Measurements from ENCODE around the gene MRPL41. TPM values are rescaled to one million over a fixed set of nuclear protein-coding genes. Genes with fewer than 3 reads are reported as not detected.
"Not testable (repeated sequence)": the region's sequence is repeated elsewhere in the genome, so short reads cannot be mapped to it uniquely, and the experiment has no call there.

Gene MRPL41
- total RNA-seq, 2 experiments from 2014 or later, result 61.0 to 64.7 TPM

DNA sequence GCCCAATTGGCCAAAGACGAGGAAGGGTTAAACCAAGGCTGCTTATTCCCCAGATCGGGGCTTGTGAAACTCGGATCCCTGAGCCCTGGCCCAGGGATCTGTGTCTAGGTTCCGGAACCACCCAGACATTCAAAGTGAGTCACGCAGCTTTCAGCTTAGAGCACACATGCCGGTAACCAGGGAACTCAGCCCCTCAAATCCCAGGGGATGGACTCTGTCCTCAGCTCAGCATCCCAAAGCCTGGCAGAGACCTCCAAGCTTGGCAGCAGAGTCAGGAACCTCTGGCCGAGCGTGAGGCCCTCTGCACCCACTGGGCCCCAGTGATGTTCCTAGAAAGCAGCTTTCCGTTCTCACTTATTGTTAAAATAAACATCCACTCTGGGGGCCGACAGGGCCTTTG is 6.6 kb upstream of the MRPL41 start:
- CTCF ChIA-PET, result interaction anchor here (1.0 kb wide), 1 partner anchor 34 kb away, joined by 3 read pairs; no protein-coding TSS in a partner anchor

DNA sequence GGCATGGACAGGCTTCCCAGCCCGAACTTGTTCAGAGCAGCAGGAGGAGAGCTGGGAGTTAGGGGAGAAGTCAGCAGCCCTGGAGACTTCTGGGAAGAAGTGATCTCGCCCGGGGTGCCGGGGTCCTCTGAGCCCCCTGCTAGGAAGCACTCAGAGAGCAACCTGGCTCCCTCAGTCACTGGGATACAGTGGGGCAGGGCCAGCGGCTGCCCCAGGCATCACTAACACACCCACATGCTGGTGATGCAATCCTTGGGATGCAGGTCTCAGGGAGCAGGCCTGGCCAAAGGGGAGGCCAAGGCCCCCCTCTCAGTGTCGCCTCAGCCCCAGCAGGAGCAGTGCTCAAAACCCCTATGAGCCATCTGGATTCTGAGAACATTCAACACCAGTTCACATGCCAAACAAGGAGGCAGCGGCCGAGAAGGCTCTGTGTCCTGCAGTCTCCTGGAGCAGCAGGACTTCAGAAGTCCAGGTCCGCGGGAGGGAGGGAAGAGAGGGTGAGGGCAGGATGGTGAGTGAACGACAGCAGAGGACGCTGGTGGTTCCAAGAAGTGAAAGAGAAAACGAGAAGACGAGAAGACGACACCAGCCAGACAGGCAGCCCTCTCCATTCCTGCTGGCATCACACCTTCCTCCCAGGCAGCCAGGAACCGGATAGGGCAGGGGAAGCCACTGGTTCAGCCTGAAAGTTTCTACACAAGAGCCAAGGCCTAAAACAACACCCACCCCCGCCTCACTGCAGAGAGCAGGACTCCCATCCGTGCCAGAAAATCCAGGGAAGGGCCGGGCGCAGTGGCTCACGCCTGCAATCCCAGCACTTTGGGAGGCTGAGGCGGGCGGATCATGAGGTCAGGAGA is 3.8 kb upstream of the MRPL41 start:
- POLR2A ChIA-PET, result no interaction called here
- CTCF ChIA-PET, result no interaction called here

More for the DNA sequence above, 6.6 kb upstream of the MRPL41 start:
- POLR2A ChIA-PET, result no interaction called here

DNA sequence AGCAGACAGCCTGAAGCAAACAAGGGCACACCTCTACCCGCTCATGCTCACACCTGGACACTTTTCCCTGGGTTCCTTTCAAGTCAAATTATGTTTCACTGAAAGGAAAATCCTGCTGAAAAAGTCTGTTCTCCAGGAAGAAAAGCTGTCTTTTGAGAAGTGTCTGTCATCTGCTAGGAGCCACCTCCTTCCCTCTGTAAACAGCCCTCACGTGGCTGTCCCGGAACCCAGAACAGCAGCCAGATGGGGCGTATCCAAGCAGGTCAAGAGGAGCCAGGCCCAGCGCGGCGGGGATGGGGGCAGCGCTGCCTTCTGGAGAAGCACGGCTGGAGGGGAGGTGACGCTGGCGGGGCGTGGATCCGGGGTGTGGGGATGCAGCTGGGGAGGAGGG is 1.5 kb upstream of the MRPL41 start, which contains the start of gene PNPLA7:
PNPLA7 (minus strand) TSS at position 172 of the 391 bp plus-strand sequence. CDS start 205 bp downstream, outside the sequence.
- ChIA-PET POLR2A (no interaction called here), CTCF (no interaction called here)

DNA sequence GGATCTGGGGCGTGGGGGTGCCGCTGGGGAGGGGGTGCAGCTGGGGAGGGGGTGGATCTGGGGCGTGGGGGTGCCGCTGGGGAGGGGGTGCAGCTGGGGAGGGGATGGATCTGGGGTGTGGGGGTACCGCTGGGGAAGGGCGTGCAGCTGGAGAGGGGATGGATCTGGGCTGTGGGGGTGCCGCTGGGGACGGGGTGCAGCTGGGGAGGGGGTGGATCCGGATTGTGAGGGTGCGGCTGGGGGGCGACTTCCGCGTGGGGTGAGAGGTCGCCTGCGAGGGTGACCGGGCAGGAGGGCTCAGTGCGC is 768 bp upstream of the MRPL41 start:
- POLR2A ChIA-PET, result interaction anchor here (0.5 to 0.6 kb wide), 3 partner anchors 24 to 296 kb away, joined by 3 to 7 read pairs (median 6); partner anchors contain the start of genes EXD3, NELFB and NOXA1
- CTCF ChIA-PET, result not testable (repeated sequence)

DNA sequence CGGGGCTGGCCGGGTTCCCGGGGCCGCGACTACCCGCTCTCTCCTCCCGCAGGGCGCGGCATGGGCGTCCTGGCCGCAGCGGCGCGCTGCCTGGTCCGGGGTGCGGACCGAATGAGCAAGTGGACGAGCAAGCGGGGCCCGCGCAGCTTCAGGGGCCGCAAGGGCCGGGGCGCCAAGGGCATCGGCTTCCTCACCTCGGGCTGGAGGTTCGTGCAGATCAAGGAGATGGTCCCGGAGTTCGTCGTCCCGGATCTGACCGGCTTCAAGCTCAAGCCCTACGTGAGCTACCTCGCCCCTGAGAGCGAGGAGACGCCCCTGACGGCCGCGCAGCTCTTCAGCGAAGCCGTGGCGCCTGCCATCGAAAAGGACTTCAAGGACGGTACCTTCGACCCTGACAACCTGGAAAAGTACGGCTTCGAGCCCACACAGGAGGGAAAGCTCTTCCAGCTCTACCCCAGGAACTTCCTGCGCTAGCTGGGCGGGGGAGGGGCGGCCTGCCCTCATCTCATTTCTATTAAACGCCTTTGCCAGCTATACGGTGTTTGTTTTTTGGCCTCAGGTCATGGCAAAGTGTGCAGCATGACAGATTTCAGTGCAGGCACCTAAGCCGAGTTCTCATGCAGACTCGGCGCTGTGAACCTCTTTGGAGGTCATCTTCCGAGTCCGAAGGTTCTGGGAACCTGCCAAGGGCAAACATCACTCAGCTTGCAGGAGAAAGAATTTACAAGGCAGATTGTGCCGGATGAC is 516 bp downstream of the MRPL41 start:
- ChIA-PET POLR2A (interaction anchor here (0.5 to 0.9 kb wide), 6 partner anchors 11 to 259 kb away, joined by 3 to 10 read pairs (median 6); no protein-coding TSS in a partner anchor), CTCF (interaction anchor here (0.6 to 1.5 kb wide), 8 partner anchors 11 to 316 kb away, joined by 3 to 5 read pairs (median 3); partner anchors contain the start of gene DPH7)

DNA sequence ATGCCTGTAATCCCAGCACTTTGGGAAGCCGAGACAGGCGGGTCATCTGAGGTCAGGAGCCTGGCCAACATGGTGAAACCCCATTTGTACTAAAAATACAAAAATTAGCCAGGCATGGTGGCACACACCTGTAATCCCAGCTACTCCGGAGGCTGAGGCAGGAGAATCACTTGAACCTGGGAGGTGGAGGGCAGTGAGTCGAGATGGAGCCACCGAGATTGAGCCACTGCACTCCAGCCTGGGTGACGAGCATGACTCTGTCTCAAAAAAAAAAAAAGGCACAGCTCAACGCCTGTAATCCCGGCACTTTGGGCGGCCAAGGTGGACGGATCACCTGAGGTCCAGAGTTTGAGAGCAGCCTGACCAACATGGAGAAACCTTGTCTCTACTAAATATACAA is 2.0 kb downstream of the MRPL41 start:
- POLR2A ChIA-PET, result not testable (repeated sequence)
- CTCF ChIA-PET, result interaction anchor here (1.3 kb wide), 1 partner anchor 23 kb away, joined by 3 read pairs; no protein-coding TSS in a partner anchor

DNA sequence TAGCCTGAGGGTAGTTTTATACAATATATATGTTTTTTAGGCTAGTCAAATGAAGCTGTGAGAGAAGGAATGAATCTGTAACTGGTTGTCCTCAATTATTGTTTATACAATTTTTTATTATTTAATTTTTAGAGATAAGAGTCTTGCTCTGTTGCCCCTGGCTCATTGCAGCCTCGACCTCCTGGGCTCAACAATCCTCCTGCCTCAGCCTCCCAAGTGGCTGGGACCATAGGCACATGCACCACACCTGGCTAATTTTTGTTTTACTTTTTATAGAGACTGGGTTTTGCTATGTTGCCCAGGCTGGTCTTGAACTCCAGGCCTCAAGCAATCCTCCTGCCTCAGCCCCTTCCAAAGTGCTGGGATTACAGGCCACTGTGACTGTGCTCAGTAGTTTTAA is 2.7 kb downstream of the MRPL41 start:
- ChIA-PET POLR2A (interaction anchor here (0.6 kb wide), 1 partner anchor 24 kb away, joined by 4 read pairs; no protein-coding TSS in a partner anchor), CTCF (no interaction called here)

DNA sequence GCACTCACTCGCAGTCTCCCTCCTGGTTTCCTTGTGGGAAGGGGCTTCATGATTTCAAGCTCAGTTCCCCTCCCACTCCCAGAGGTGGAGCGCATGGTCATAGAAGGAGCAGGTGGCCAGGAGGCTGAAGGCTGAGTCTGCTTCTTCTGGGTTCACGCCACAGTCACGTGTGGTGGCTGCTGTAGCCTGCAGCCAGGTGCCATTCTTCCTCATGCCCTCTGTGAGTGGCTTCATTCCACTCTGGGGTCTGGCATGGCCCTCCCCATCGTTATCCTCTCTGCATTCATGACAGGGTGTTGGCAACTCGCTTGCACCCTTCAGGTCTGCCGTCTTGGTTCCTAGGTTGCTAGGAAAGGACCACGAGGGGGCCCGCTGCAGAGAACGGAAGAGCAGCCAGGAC is 3.5 kb downstream of the MRPL41 start:
- CTCF ChIA-PET, result no interaction called here
- POLR2A ChIA-PET, result no interaction called here

DNA sequence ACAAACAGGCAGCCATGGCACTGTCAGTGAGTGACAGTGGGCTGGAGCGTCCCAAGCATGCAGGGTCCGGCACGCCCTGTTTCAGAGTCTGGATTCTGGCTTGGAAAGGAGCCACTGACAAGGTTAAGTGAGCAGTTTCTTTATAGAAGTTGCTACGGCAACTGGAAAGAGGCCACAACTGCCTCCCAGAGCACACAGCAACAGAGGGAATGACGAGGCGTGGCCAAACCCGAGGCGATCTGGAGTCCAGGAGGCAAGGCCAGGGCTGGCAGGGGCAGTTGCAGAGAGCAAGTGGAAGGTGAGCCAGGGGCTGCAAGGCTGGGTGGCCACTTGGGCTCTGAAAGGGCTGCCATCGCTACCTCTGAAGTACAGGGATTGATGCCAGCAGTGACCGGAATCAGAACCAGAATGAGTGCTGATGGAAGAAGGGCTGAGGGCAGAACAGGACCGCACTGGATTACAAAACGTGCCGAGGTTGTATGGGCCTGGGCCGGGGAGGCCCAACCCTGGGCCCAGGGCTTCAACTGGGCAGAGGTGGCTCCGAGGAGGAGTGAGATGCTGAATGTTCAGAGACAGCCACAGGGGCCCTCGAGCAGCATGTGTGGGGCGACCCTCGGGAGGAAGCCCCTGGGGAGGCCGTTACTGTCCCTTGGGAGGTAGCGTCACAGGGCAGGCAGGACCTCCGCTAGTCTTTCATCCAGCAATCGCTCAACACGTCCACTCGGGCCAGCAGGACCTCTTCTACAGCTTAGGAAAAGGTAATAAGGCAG is 4.6 kb downstream of the MRPL41 start:
- ChIA-PET POLR2A (no interaction called here), CTCF (no interaction called here)

DNA sequence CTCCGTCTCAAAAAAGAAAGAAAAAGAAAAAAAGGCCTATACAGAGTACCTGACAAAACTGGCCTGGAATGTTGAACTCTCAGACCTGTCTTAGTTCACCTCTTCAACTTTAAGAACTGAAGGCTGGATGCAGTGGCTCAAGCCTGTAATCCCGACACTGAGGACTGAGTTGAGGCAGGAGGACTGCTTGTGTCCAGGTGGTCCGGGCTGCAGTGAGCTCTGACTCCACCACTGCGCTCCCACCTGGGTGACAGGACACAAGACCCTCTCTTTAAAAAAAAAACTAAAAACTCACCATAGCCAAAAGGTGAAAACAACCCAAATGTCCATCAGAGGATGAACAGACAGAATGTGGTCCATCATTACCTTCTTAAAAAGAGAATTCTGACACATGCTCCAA is 6.4 kb downstream of the MRPL41 start:
- ChIA-PET CTCF (no interaction called here), POLR2A (no interaction called here)

DNA sequence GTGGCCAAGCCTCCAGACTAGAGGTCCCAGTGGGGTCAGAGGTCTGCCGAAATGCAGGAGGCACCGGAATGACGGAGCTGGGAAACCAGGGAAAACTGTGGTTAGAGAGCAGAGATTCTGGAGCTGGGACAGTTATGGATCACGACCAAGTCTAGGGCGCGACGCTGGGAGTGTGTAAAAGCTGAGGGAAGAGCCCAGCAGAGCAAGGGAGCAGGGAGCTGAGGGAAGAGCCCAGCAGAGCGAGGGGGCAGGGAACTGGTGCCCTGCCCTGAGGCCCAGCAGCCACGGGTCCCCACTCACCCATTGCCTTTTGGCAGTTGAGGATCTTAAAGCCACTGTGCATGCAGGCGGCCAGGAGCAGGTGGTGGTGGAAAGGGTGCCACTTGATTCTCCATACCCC is 12.5 kb downstream of the MRPL41 start:
- CTCF ChIA-PET, result no interaction called here
- POLR2A ChIA-PET, result no interaction called here

DNA sequence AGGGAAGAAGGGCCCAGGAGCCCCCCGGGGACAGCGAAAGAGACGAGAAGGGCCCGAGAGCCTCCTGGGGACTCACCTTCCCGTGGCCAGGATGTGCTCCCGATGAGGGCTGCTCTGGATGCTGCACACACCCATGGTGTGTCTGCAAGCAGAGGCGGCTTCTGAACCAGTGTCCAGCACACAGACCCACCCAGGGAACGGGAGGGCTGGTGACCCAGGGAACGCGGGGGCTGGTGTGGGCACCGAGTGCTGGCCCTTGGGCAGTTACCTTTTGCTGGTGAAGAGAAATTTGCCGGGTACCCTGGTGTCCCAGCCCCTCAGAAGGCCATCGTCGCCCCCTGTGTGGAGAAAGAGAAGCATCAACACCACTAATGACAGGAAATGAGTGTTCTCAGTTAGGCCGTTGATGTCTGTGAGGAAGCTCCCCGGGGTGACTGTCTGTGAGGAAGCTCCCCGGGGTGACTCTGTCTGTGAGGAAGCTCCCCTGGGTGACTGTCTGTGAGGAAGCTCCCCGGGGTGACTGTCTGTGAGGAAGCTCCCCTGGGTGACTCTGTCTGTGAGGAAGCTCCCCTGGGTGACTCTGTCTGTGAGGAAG is 13.2 kb downstream of the MRPL41 start:
- POLR2A ChIA-PET, result no interaction called here
- CTCF ChIA-PET, result no interaction called here

DNA sequence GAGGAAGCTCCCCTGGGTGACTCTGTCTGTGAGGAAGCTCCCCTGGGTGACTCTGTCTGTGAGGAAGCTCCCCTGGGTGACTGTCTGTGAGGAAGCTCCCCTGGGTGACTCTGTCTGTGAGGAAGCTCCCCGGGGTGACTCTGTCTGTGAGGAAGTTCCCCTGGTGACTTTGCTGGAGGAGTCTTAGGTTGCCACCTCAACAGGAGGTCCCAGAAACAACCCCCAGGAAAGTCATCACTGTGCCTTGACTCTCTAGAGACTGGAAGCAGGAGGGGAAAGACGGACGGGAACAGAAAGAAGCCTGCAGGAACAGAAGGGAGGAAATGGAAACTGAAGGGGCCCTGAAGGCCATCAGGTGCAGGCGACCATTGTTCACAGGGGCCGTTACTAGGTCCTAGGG is 16.8 kb downstream of the MRPL41 start:
- CTCF ChIA-PET, POLR2A ChIA-PET: not testable (repeated sequence)

DNA sequence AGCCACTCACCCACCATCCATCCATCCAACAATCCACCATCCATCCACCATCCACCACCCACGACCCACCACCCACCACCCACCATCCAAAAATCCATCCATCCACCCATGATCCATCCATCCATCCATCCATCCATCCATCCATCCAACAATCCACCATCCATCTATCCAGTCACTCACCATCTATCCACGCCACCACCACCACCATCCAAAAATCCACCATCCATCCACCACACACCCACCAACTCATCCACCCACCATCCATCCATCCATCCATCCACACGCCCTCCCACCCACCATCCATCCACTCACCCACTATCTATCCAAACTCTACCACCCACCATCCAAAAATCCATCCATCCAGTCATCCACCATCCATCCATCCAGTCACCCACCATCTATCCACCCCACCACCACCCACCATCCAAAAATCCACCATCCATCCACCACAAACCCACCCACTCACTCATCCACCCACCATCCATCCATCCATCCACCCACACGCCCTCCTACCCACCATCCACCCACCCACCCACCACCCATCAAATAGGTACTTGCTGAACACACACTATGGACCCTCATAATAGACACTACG is 18.0 kb downstream of the MRPL41 start:
- ChIA-PET CTCF (interaction anchor here (1.3 kb wide), 1 partner anchor 9 kb away, joined by 3 read pairs; the partner anchor contains the start of gene DPH7), POLR2A (no interaction called here)

DNA sequence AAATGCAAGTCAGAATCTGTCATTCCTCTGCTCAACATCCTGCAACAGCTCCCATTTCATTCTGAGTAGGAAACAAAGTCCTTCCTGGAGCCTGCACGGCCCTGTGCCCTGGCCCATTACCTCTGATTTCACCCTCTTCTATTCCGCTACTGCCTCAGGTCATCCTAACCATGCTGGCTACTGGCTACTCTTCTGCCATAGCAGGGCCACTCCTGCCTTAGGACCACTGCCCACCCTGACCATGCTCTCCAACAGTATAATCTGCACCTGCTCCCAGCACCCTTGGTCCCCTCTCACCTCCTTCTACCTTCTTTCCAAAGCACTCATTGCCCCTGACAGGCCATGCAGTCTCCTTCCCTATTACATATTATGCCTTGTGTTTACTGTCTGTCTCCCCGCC is 18.9 kb downstream of the MRPL41 start:
- ChIA-PET POLR2A (no interaction called here), CTCF (interaction anchor here (1.3 kb wide), 1 partner anchor 9 kb away, joined by 3 read pairs; the partner anchor contains the start of gene DPH7)

DNA sequence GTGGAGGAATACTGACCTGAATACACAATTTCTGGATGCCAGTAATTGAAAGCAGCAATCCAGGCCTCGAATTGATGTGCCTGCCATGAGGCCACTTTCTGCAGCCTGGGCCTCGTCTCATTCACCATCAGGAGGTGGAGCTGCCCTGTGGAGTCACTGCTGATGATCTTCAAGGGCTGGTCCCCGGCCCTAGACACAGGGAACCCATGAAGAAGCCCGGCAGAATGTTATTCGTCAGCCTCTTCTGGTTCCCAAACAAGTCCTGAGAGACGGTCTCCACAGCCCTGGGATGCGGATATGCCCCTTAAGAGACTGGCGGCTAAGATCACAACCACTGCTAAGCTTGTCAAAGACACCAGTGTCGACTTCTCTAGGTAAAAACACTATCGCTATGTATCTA is 22.5 kb downstream of the MRPL41 start:
- CTCF ChIA-PET, result interaction anchor here (0.6 to 1.4 kb wide), 2 partner anchors 17 to 373 kb away, joined by 3 to 5 read pairs; no protein-coding TSS in a partner anchor
- POLR2A ChIA-PET, result no interaction called here

DNA sequence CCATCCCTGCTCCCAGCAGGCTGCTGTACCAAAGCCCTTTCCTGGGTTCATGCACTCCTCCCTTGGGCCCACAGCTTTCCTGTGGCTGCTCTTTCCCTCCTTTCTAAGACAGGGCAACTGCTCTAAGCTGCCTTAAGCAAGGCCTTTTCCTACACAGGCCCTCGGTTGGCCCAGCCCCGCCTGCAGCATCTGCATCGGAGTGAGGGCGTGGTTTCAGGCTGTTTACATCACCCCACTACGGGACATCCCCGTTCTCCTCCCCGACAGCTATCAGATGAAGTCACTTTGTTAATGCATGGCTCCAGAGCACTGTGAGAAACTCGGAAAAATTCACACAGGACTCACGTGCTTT is 23.7 kb downstream of the MRPL41 start:
- ChIA-PET POLR2A (interaction anchor here (0.6 kb wide), 1 partner anchor 25 kb away, joined by 3 read pairs; no protein-coding TSS in a partner anchor), CTCF (no interaction called here)

DNA sequence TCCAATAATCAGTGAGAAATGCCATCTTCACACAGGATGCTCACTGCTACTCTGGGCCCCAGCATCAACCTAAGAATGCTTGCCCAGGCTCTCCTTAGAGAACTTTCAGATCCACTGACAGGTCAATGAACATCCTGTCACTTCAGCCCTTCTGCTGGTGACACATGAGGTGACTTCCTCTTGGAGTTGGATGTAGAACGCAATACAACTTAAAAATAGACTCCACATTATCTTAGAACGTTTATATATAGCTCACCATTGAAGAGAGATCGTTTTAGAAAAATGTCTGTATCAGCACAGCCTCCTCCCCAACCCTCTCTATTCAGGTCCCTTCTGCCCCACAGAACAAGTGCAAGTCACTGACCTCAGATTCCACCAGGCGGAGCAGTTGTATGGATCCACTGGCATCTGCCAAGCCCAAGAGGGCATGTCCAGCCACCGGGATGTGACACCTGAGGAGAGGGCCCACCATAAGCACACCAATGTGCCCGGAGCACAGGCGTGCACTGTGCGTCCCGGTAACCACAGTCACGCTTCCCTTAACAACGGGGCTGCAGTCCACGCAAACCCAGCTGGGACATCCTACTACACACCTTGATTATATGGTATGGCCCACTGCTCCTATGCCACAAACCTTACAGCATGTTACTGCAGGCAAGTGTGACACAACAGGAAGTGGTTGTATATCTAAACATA is 24.2 kb downstream of the MRPL41 start:
- POLR2A ChIA-PET, result interaction anchor here (1.3 kb wide), 1 partner anchor 24 kb away, joined by 9 read pairs; the partner anchor contains the start of gene MRPL41
- CTCF ChIA-PET, result interaction anchor here (0.7 to 1.2 kb wide), 2 partner anchors 13 to 1641 kb away, joined by 3 read pairs; no protein-coding TSS in a partner anchor

Data from activated CD8-positive, alpha-beta memory T cell treated with anti-CD3 and anti-CD28 coated beads for 36 hours (primary cell).